ENCODE measurements around the gene ELFN1.

Gene ELFN1

DNA sequence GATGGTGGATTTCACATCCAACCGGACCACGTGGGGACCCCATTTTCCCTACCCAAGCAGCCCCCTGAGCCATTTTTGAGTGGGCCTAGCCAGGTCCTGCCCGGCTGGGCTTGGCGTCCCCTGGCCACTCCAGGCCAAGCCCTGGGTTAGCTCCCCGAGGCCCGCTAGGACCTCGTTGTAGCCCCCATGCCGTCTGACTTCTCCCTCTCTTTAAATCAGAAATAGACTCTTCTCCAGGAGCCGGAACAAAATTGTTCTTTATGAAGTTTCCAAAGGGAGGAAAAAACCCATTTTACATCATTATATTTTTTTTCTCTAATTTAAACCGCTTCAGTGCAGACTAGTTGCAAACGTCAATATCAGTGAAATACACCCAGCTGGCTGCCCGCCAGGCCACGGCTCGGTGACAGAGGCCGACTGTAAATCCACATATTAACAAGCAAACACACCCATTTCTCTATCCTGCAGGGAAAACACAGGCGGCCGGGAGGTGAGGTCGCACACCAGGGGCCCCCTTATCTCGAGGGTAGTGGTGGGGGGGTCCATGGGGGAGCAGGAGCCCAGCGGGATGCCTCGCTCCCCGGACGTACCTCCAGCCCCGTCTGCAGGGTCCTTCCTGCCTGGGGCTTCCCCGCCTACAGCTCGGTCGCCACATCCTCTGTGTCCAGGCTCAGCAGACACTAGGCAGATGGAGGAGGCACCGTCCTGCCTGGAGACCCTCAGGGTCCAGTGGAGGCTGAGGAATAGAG lies 72.7 kb downstream of the ELFN1 start:
- no peak for DNase-seq (ENCODE audit: low read depth)

DNA sequence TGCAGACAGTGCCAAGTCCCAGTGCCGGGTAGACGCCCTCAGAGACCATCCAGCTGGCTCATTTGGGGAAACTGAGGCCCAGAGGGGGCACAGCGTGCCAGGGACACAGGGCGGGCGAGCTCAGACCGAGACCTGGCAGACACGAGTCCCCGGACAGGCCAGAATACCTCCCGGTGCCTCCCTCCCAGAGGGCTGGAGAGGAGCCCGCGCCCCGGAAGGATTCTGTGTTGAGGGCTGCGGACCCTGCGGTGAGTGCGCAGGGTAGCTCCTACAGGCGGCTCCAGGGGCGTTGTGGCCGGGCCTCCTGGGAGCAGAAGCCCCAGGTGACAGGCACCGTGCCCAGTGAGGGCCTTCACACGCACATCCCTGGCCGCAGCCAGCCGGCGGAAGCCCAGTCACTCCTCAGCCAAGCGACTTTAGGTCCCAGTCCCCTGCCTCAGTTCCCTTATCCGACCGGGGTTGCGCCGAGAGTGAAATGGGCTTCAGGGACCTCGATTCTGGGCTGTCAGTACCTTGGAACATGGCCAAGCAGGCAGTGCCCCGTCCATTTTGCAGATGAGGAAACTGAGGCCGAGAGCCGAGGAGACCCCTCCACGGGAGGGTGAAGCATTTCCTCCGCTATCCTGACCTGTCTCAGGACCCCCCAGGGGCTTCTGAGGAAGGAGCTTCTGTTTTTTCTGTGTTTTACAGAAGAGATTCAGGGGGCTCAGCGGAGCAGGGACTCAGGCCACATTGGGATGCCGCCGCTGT lies 73.6 kb downstream of the ELFN1 start:
- no peak for DNase-seq (ENCODE audit: low read depth)

DNA sequence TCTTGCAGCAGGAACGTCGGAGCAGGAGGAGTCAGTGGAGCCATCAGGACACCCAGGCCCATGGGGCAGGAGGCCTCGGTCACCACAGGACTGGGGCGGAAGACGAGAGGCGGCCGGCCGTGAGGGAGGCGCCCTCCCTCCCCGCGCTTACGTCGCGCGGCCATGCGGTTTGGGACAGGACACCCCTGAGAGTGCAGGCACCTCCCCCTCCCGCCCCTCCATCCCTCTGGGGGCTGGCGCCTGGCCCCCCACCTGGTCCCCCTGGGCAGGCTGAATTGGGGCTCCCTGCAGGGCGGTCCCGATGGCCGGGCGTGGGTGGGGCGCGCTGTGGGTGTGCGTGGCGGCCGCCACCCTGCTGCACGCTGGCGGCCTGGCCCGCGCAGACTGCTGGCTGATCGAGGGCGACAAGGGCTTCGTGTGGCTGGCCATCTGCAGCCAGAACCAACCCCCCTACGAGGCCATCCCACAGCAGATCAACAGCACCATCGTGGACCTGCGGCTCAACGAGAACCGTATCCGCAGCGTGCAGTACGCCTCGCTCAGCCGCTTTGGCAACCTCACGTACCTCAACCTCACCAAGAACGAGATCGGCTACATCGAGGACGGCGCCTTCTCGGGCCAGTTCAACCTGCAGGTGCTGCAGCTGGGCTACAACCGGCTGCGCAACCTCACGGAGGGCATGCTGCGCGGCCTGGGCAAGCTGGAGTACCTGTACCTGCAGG lies 74.4 kb downstream of the ELFN1 start:
- no peak for DNase-seq (ENCODE audit: low read depth)

DNA sequence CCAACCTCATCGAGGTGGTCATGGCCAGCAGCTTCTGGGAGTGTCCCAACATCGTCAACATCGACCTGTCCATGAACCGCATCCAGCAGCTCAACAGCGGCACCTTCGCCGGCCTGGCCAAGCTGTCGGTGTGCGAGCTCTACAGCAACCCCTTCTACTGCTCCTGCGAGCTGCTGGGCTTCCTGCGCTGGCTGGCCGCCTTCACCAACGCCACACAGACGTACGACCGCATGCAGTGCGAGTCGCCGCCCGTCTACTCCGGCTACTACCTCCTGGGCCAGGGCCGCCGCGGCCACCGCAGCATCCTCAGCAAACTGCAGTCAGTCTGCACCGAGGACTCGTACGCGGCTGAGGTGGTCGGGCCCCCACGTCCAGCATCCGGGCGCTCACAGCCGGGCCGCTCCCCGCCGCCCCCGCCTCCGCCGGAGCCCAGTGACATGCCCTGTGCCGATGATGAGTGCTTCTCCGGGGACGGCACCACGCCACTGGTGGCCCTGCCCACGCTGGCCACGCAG lies 75.0 kb downstream of the ELFN1 start:
- no peak for DNase-seq (ENCODE audit: low read depth)

DNA sequence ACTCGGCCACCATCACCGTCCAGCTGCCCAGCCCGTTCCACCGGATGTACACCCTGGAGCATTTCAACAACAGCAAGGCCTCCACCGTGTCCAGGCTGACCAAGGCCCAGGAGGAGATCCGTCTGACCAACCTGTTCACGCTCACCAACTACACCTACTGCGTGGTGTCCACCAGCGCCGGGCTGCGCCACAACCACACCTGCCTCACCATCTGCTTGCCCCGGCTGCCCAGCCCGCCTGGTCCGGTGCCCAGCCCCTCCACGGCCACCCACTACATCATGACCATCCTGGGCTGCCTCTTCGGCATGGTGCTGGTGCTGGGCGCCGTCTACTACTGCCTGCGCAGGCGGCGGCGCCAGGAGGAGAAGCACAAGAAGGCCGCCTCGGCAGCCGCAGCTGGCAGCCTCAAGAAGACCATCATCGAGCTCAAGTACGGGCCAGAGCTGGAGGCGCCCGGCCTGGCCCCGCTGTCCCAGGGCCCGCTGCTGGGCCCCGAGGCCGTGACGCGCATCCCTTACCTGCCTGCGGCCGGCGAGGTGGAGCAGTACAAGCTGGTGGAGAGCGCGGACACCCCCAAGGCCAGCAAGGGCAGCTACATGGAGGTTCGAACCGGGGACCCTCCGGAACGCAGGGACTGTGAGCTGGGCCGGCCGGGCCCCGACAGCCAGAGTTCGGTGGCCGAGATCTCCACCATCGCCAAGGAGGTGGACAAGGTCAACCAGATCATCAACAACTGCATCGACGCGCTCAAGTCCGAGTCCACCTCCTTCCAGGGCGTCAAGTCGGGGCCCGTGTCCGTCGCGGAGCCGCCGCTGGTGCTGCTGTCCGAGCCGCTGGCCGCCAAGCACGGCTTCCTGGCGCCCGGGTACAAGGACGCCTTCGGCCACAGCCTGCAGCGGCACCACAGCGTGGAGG lies 75.8 kb downstream of the ELFN1 start:
- DNase-seq (ENCODE audit: low read depth): no peak

DNA sequence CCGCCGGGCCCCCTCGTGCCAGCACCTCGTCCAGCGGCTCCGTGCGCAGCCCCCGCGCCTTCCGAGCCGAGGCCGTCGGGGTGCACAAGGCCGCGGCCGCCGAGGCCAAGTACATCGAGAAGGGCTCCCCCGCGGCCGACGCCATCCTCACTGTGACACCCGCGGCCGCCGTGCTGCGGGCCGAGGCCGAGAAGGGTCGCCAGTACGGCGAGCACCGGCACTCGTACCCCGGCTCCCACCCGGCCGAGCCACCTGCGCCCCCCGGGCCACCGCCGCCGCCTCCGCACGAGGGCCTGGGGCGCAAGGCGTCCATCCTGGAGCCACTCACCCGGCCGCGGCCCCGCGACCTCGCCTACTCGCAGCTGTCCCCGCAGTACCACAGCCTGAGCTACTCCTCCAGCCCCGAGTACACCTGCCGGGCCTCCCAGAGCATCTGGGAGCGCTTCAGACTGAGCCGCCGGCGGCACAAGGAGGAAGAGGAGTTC lies 76.5 kb downstream of the ELFN1 start:
- DNase-seq (ENCODE audit: low read depth): no peak

DNA sequence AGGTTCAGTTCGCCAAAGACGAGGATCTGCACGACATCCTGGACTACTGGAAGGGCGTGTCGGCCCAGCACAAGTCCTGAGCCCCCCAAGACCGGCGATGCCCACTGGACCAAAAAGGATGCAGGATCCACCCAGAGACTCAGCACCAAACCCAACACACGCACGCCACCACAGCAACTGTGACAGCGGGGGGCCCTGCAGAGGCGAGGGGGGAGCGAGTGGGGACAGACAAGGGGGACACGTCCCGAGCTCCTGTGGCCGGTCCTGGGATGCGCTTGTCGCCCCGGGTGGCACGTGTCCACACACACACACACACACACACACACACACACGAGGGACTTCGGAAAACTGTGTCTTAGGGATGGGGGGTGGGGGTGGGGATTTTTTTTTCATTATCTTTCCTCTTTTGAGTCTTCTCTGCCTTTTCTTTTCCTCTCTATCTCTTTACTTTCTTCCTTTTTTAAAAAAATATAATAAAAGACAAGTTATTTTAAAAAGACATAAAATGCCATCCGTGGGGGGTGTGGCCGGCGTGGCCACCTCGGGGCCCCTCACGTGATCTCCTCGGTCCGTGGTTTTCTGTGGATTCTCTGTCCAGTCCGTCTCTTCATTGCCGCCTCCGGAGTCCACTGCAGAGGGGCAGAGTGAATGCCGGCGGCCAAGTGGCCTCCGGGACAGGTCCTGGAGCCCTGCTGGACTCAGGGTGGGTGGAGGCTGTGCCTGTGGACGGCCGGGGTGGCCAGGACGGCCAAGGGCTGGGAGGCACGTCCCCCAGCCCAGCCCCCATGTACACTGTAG lies 77.1 kb downstream of the ELFN1 start:
- DNase-seq (ENCODE audit: low read depth): no peak

DNA sequence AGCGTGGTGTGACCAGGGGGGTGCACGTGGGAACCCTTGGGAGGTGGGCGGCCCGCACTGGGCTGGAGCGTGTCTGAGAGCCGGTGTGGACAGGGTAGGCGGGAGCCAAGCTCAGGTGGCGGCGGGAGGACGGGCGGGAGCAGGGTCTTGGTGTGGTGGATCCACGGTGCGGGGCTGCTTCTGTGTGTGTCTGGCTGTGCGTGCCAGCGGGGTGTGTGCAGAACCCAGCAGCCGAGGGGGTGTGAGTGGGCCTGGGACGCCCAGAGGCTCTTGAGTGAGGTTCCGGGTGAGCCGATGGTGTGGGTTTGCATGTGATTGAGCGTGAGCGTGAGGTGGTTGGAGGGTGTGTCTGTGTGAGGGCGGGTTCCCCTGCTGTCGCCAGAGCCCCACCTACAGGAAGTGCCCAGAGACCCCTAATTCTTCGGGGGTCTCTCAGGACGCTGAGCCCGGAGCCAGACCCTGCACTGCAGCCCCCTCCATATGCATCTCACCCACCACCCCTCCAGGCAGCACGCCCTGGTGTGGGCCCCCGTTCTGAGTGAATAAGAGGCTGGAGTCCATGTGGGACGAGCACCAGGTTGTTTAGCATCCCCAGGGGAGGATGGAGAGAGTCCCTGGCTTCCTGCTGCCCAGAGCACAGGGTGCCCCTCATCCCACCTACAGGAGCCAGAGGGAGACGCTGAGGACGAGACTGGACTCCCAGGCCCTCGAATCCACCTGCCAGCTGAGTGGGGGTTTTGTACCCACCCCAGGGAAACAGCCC lies 78.2 kb downstream of the ELFN1 start:
- DNase-seq (ENCODE audit: low read depth): no peak

DNA sequence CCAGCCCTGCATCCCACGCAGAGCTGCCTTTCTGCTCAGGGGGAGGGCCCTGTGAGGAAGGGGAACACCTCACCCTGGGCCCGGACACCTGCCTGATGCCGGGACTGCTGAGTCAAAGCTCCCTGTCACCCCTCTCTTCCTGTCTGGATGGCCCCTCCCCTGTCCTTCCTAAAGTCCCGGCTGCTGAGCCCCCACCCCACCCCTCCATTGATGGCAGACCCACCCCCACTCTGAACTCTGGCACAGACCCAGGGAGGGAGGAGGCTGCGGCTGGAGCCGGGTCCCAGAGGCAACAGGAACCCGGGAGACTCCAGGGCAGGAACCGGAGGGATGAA lies 78.7 kb downstream of the ELFN1 start:
- DNase-seq (ENCODE audit: low read depth): no peak

DNA sequence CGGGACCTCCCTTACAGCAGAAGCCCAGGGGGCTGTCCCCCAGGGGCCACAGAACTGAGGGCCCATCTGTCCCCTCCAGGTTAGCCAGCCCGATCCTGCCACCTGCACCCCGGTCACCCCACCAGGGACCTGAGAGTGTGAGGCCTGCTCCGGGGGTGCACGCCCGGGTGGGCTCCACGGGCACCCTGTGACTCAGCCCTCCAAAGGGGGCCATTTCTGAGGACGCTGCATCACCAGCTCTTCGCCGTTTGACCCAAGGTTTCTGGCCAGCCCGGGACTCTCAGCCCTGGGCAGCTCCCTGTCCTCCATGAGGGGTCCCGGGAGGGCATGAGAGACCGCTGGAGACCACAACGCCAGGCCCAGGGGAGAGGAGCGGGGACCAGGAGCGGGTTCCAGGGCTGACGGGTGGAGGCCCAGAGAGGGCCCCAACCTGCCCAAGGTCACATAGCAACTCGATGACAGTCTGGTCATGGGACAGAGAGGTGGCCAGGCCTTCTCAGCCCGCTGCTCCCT lies 79.3 kb downstream of the ELFN1 start:
- DNase-seq (ENCODE audit: low read depth): no peak

DNA sequence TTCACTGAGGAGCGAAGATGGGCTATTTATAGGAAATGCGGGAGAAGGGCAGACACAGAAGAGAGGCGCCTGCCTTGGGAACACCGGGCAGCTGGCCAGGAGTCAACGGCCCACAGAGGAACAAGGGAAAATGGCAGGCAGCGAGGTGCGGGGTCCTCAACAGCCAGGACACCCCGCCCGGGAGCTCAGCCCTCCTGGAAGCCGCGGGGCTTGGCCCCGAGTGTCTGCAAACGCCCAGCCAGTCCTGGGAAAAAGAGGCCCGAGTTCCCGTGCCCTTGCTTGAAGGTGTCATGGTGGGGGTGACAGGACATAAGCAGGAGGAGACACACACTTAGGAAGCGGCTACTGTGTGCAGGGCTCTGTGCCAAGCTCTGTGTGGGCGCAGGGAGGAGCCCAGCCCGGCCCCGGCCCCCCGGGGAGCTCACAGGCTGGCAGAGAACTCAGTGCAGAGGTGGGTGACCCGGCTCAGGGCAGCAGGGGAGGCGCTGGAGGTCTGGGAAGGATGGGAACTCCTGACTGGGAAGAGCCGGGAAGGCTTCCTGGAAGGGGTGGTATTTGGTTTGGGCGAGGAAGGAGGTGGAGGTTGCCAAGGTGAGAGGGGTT lies 79.9 kb downstream of the ELFN1 start:
- DNase-seq (ENCODE audit: low read depth): no peak

DNA sequence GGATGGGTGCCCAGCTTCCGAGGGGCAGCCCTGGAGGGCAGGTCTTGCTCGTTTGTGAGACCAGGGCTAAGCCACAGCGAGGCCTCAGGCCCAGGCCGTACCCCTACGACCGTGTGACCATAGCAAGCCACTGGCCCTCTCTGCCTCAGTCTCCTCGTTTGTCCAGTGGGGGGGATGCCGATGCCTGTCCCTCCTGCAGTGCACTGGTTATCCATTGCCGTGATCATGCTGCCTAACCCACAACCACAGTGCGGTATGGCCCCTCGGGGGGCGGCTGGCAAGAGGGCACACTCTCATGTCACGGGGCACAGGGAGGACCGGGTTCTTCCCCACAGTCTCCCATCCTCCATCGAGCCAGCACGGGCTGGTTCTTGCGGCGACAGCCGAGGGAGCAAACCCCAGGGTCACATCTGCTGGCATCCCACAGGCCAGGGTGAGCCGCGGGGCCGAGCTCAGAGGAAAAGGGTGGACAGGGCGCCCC lies 80.5 kb downstream of the ELFN1 start:
- no peak for DNase-seq (ENCODE audit: low read depth)

DNA sequence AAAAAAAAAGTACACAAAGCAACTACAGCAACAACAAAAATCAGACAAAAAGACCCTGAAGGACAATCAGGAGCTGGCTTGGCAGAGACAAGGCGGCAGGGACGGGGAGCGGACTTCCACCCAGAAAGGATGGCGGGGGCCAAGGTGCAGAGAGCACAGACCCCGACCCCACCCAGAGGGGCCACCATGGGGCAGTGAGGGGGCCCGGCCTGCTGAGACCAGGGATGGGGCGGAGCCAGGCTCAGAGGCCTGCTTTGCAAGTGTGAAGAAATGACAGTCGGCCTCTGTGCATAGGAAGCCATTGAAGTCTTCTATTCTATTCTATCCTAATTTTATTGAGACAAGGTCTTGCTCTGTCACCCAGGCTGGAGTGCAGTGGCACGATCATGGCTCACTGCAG lies 82.0 kb downstream of the ELFN1 start:
- DNase-seq (ENCODE audit: low read depth): no peak

DNA sequence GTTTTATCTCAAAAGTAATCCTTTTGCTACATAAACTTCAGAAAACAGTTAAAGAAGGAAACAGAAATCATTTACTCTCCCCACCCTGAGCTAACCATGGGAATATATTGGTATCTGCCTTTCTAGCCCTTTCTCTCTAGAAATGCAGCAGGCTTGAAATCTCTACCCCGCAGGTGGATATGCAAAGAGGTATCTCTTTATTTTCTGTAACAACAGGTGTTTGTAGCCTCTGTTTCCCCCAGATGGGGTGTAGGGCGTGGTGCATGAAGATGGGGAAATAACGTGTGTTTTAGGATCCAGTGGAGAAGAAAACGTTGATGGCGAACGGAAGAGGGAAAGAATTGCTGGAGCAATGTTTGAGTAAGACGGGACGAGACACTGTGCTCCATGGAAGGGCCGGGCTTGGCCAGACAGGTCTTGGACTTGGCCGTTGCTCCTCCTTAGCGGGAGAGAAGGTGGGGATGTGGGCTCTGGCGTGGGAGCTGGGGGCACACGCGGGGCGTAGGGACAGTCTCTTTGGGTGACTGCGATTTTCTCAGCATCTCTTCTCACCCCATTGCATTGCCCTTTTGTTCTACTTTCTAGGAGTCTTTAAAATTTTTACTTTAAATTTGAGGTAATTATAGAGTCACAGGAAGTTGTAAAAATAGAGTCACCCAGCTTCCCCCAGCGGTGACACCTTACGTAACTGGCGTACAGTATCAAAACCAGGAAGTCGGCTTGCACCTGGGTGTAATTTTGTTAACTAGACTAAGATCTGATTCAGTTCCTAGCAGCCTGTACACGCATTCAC lies 82.9 kb downstream of the ELFN1 start:
- no peak for DNase-seq (ENCODE audit: low read depth)

DNA sequence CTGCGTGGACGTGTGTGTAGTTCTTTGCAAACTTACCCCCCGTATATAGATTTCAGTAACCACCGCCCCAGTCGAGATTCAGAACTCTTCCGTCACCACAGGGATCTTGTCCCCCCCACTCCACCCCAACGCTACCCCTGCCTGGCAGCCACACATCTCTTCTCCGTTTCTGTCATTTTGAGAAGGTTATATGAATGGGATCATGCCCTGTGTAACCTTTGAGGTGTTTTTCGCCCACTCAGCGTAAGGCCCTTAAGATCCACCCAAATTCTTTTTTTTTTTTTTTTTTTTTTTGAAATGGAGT lies 83.4 kb downstream of the ELFN1 start:
- DNase-seq (ENCODE audit: low read depth): no peak

DNA sequence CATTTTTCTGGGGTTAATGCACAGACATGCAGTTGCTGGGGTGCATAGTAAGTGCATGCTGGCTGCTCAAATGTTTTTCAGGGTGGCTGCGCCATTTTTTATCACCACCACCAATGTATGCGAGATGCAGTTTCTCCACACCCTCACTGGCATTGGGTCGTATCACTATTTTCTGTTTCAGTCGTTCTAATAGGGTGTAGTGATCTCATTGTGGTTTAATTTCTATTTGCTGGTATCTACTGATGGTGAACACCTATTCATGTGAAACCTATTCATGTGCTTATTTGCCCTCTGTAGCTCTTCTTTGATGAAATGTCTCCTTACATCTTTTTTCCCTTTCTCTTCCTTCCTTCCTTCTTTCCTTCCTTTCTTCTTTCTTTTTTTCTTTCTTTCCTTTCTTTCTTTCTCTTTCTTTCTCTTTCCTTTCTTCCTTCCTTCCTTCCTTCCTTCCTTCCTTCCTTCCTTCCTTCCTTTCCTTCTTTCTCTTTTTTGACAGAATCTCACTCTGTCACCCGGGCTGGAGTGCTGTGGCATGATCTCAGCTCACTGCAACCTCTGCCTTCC lies 84.3 kb downstream of the ELFN1 start:
- DNase-seq (ENCODE audit: low read depth): no peak

DNA sequence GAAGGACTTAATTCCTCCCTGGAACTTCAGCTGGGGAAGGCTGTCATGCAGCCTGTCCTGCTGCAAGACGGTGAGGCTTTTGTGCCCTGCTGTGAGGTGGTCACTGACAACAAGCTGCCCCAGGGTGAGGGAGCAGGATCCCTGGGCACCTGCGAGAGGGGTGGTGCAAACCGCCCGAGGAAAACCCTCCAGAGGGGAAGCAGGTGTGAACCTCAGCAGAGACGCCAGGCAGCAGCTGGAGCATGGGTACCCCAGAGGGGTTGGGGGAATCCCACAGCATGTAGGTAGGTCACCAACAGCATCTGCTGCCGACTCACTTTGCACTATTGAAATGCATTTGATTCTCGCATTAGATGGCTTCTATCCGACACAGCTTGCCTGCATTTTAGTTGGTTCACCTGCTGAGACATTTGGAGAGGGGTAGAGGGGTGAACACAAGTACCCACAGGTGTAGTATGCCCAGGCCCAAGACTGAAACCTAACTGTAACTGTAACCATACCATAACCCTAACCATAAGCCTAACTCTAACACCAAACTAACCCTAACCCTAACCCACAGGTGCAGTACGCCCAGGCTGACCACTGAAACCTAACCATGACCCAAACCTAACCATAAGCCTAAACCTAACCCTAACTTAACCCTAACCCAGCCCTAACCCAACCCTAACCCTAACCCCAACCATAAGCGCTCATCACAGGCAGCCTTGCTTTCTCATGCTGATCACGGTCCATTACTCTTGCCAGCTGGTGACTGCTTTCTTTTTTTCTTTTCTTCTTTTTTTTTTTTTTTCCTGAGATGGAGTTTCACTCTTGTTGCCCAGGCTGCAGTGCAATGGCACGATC lies 85.9 kb downstream of the ELFN1 start:
- DNase-seq (ENCODE audit: low read depth): no peak

Data from non-pigmented ciliary epithelial cell (primary cell).